Measurements from ENCODE around the gene CNTN6. TPM values are rescaled to one million over a fixed set of nuclear protein-coding genes. Genes with fewer than 3 reads are reported as not detected.

The CNTN6 gene
- total and polyA plus RNA-seq, 4 donors, result 0.01 to 0.05 TPM; not detected in 2

Small RNAs within 50 kb of the gene (small RNA-seq; reads per million reads assigned to genes)
- not detected for gene CRB3P1
- not detected for gene RN7SL120P

Data from liver (tissue), 5 donors.